ENCODE results near the gene MAGEE1.

Gene MAGEE1, protein sequence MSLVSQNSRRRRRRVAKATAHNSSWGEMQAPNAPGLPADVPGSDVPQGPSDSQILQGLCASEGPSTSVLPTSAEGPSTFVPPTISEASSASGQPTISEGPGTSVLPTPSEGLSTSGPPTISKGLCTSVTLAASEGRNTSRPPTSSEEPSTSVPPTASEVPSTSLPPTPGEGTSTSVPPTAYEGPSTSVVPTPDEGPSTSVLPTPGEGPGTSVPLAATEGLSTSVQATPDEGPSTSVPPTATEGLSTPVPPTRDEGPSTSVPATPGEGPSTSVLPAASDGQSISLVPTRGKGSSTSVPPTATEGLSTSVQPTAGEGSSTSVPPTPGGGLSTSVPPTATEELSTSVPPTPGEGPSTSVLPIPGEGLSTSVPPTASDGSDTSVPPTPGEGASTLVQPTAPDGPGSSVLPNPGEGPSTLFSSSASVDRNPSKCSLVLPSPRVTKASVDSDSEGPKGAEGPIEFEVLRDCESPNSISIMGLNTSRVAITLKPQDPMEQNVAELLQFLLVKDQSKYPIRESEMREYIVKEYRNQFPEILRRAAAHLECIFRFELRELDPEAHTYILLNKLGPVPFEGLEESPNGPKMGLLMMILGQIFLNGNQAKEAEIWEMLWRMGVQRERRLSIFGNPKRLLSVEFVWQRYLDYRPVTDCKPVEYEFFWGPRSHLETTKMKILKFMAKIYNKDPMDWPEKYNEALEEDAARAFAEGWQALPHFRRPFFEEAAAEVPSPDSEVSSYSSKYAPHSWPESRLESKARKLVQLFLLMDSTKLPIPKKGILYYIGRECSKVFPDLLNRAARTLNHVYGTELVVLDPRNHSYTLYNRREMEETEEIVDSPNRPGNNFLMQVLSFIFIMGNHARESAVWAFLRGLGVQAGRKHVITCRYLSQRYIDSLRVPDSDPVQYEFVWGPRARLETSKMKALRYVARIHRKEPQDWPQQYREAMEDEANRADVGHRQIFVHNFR

DNA sequence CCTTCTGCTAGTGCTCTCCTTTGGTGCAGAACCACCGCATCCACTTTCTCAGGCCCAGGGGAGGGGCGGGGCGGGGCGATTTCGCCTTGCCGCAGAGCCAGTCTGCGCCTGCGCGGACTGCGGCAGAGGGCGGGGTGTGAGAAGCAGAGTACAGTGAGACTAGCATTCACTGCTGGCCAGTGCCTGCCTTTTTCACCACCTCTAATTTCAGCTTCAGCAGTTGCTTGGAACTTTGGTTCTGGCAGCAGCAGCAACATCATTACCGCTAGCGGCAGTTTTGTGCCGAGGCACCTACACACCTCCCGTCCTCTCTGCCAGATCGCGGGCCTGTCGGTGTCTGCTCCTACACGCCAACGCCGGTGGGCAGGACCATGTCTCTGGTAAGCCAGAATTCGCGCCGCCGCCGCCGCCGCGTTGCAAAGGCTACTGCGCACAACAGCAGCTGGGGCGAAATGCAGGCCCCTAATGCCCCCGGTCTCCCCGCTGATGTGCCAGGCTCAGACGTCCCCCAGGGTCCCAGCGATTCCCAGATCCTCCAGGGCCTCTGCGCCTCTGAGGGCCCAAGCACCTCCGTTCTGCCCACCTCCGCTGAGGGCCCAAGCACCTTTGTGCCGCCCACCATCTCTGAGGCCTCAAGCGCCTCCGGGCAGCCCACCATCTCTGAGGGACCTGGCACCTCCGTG lies at the start of gene MAGEE1:
MAGEE1 (plus strand) TSS at position 151 of the 683 bp plus-strand sequence; CDS start at position 372, 221 bp downstream.
- DNase-seq: peak; percentile 83 to 88

DNA sequence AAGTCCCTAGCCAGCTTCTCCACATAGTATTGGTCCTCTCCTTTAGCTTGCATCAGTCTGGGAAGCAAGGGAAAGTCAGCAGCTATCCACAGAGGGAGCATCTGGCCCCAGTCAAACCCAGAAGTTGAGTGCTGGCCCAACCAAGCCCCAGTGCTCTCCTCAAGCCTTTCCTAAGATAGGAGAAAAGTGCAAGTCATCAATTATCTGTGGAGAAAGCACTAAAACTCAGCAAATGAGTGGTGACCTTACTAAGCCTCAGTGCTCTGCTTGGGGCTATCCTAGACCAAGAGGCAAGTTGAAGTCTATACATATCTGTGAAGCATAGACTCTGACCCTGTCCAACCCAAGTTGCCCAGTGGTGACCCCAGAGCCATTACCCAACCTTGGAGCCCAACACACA lies 28.5 kb upstream of the MAGEE1 start:
- no peak for DNase-seq

DNA sequence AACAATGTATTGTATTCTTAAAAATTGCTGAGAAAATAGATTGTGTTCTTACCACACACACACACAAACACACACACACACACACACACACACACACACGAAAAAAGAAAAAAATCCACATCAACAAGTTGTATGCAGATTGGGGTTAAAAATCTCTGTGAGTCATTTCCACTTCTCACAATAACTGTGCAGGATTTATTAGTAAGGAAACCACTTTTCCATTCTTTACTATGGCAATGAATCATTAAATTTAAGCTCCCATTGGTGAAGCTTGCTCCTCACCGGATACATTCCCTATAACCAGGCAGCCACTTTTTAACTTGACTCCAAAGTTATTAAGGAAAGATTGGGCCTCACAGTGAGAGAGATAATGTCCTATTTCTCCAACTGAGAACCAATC lies 19.7 kb upstream of the MAGEE1 start:
- no peak for DNase-seq

DNA sequence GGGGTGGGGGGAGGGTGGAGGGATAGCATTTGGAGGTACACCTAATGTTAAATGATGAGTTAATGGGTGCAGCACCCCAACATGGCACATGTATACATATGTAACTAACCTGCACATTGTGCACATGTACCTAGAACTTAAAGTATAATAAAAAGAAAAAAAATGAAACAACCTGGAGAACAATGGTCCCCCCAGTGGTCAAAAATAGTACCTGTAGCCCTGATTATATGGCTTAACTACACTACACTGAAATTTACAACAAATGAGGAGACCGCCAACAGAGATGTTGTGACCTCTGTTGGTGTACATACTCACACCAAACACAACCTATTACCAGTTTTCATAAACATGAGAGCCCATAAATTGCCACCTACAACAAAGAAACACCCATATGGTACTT lies 7.3 kb upstream of the MAGEE1 start:
- peak in 1 of 2 donors; percentile 11 for DNase-seq

DNA sequence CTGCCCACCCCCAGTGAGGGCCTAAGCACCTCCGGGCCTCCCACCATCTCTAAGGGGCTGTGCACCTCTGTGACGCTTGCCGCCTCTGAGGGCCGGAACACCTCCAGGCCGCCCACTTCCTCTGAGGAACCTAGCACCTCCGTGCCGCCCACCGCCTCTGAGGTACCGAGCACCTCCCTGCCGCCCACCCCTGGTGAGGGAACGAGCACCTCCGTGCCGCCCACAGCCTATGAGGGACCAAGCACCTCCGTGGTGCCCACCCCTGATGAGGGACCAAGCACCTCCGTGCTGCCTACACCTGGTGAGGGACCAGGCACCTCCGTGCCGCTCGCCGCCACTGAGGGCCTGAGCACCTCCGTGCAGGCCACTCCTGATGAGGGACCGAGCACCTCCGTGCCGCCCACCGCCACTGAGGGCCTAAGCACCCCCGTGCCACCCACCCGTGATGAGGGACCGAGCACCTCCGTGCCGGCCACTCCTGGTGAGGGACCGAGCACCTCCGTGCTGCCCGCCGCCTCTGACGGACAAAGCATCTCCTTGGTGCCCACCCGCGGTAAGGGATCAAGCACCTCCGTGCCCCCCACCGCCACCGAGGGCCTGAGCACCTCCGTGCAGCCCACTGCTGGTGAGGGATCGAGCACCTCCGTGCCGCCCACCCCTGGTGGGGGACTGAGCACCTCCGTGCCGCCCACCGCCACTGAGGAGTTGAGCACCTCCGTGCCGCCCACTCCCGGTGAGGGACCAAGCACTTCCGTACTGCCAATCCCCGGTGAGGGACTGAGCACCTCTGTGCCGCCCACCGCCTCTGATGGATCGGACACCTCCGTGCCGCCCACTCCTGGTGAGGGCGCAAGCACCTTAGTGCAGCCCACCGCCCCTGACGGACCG lies 977 bp downstream of the MAGEE1 start:
- DNase-seq: peak; percentile 41 to 62

DNA sequence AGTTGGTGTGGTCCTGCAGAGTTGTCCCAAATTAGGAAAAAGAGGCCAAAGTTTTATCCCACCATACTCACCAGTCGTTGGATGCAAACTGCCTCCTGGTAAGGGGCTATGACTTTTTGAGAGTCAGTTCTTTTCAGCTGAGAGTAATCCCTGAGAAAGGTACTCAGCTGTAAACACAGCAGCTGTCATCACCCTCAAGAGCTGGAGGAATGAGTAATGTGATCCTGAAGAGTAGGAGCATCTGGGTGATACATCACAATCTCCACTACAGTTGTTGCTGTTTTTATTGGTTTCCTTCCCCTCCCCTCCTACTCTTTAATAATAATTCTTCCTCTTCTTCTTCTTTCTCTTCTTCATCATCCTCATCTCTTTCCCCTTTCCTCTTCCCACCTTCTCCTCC lies 5.7 kb downstream of the MAGEE1 start:
- no peak for DNase-seq

DNA sequence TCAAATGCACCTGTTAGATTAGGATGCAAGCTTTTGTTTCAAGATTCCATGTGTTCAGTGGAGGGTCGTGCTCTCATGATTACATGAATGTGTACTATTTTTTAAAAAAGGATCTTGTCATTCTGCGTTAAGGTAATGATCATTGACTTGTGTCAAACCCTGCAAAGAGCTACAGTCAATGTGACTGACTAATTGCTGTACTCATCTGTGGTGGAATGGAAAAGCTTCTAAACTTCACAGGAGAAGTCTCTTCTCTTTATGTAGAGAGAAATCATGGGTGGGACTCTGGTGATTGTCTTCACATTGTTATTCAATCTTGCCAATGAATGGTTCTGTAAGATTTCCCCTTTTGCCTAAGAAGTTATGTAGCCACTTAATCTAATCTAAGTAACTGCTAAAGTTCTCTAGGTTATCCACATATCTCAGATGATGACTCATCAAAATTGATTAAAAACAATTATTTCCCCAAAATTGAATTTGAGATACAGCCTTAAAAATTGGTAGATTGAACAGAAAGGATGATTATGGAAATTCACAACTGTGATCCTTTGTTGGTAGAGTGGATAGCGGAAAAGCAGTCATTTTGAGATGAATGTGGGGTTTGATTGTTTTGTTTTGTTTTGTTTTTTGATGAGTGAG lies 6.7 kb downstream of the MAGEE1 start:
- DNase-seq: no peak

DNA sequence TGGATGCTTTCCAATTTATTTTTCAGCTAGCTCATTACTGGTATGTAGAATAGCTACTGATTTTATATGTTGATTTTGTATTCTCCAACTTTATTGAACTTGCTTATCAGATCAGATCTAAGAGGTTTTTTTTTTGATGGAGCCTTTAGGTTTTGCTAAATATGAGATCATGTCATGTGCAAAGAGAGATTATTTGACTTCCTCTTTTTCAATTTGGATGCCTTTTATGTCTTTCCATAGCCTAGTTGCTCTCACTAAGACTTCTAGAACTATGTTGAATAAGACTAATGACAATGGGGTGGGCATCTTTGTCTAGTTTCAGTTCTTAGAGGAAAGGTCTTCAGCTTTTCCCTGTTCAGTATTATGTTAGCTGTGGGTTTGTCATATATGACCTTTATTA lies 11.7 kb downstream of the MAGEE1 start:
- no peak for DNase-seq

DNA sequence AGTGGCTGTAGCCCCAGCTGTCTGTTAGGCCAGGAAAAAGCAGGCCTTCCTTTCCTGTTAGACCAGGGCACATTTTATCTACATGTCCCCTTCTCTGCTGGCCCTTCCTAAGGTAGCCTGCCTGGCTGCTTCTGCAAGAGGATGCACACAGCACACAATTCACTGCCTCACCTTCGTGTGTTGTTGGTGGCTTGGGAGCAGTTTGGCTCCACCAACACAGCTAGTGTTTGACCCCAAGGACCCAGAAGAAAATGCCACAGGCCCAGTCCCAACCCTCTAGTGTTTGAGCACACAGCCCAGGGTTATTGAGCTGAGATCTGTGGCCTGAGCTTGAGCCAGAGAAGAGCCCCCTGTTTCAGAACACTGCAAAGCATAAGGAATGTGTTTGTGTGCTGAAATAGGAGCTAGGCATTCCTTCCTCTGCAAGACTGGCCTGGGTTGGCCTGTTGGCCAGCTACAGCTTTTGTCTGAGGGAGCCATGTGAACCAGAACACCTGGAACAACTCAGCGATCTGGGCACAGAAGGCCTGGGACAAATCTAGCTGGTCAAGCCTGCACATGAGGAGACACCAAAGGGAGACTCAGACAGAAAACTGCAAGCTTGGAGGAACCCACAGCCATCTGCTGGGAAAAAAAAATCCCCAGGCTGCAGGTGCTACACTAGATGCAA lies 26.4 kb downstream of the MAGEE1 start:
- DNase-seq: no peak

DNA sequence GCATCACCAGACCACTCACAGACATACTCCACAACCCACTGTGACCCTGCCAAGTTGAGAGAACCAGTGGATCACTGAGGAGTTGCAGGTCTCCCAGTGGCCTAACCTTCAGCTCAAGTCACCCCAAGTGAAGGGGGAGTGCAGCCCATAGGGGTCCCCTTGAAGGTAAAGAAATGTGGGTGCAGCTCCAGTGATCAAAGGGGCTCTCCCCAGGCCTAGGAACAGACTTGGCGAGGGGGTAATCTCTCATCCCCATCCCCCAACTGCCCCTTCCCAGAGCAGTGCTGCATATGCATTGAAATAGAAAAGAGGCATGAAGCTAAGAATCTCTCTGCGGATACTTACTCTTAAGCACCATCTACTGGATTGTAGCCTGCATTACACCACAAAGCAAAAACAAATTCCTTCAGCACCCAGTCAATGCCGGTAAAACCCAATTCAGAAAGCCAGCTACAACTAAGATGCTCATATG lies 27.0 kb downstream of the MAGEE1 start:
- peak in 1 of 2 donors; percentile 38 for DNase-seq

DNA sequence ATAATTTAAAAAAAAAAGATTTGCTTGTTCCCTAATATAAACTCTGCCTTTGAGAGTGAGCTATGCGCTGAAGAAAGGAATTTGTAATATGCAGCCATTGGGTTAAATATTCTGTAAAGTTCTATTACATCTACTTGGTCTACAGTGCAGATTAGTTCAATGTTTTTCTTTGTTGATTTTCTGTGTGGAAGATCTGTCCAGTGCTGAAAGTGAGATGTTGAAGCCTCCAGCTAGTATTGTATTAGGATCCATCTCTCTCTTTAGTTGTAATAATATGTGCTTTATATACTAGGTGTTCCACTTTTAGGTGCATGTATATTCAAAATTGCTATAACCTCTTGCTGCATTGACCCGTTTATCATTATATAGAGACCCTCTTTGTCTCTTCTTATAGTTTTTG lies 49.8 kb downstream of the MAGEE1 start:
- no peak for DNase-seq

Measured in CD4-positive, alpha-beta T cell treated with Interferon alpha-2 for 1 hour (primary cell).